NT2/D1 (cell line): ENCODE data around the gene SEL1L3.

Experiments used
- DNase-seq: peaks from one replicate; pipeline ENCODE4 v3.0.0-alpha.2; 2011; ENCODE audit warnings: low read depth, low spot score
- H3K27me3 ChIP-seq: 2 replicates; pipeline ENCODE4 v1.6.0; 2011; ENCODE audit warnings: mild to moderate bottlenecking; ENCODE audit not compliant: insufficient read length, insufficient read depth
- H3K36me3 ChIP-seq: 2 replicates; pipeline ENCODE4 v1.6.1; 2011; ENCODE audit warnings: mild to moderate bottlenecking, low read length, mixed read lengths; ENCODE audit not compliant: insufficient read depth, insufficient read length
- H3K4me1 ChIP-seq: 2 replicates; pipeline ENCODE4 v1.5.1; 2011; ENCODE audit not compliant: insufficient read depth, insufficient read length
- H3K4me3 ChIP-seq: 2 replicates; pipeline ENCODE4 v1.5.1; 2011; ENCODE audit warnings: low read depth; ENCODE audit not compliant: insufficient read length
- H3K9ac ChIP-seq: 2 replicates; pipeline ENCODE4 v1.6.0; 2011; ENCODE audit warnings: low read depth; ENCODE audit not compliant: insufficient read length
- H3K9me3 ChIP-seq: 2 replicates; pipeline ENCODE4 v1.5.1; 2011; ENCODE audit warnings: mild to moderate bottlenecking, low read length; ENCODE audit not compliant: insufficient read depth
- SUZ12 ChIP-seq: IDR thresholded peaks from 2 replicates; pipeline ENCODE4 v1.6.1; 2011; ENCODE audit not compliant: insufficient read length, insufficient read depth; ENCODE audit errors: extremely low read depth
- YY1 ChIP-seq: IDR thresholded peaks from 2 replicates; pipeline ENCODE4 v1.6.1; 2011; ENCODE audit not compliant: insufficient read length, insufficient read depth
- ZNF274 ChIP-seq: IDR thresholded peaks from 2 replicates; pipeline ENCODE4 v1.6.1; 2011; ENCODE audit warnings: mild to moderate bottlenecking, low read depth, low read length

SEL1L3 gene

GRCh38 chr4:25753239-25753638, 109.5 kb downstream of the SEL1L3 start:
- no peak overlapping the region for H3K9ac ChIP-seq
- H3K9me3 ChIP-seq, result no peaks in the 10 kb centered on the region

GRCh38 chr4:25750874-25751273, 111.9 kb downstream of the SEL1L3 start:
- Histone ChIP-seq H3K36me3 (no peaks in the 10 kb centered on the region), H3K9ac (no peak overlapping the region), H3K9me3 (no peaks in the 10 kb centered on the region), H3K27me3 (no peaks in the 10 kb centered on the region), H3K4me3 (no peak overlapping the region), H3K4me1 (no peaks in the 10 kb centered on the region)
- TF ChIP-seq YY1 (no peak), ZNF274 (no peak), SUZ12 (no peak)
- no peak for DNase-seq

More at GRCh38 chr4:25753239-25753638, 109.5 kb downstream of the SEL1L3 start:
- TF ChIP-seq YY1, result no peak
- no peak for TF ChIP-seq ZNF274
- TF ChIP-seq SUZ12, result no peak
- Histone ChIP-seq H3K4me1 (no peaks in the 10 kb centered on the region), H3K27me3 (no peaks in the 10 kb centered on the region), H3K4me3 (no peak overlapping the region), H3K36me3 (no peaks in the 10 kb centered on the region)
- DNase-seq, result no peak

DNA sequence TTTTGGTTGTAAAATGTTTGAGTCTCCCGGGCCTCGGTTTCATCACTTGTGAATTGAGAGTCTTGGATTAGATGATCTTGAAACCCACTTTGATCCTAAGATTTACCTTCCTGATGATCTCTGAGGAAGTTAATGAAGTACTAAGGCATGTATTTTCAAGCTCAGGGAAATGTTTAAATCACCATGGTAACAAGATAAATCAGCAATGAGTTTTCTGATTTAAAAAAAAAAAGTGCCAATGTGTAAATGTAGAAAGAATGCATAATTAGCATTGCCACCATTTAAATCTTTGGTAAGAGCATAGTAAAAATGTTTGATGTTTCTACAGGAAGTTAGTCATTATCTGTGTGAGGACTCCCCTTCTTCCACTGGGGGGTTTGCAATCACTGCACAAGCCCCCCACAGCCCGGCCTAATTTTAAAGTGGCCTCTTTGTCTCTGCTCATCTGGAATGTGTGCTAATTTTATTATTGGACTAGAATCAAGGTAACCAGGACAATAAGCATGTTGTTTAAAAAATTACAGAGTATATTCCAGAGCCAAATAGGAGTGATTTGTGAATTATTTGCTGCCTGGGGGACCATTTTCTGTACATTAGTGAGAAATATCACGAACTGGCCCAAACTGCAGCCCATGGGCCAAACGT, 113.5 kb downstream of the SEL1L3 start:
- Histone ChIP-seq H3K36me3 (no peaks in the 10 kb centered on the region), H3K27me3 (no peaks in the 10 kb centered on the region), H3K4me3 (no peak overlapping the region), H3K4me1 (no peaks in the 10 kb centered on the region), H3K9me3 (no peaks in the 10 kb centered on the region), H3K9ac (no peak overlapping the region)
- no peak for DNase-seq
- TF ChIP-seq ZNF274 (no peak), YY1 (no peak), SUZ12 (no peak)

DNA sequence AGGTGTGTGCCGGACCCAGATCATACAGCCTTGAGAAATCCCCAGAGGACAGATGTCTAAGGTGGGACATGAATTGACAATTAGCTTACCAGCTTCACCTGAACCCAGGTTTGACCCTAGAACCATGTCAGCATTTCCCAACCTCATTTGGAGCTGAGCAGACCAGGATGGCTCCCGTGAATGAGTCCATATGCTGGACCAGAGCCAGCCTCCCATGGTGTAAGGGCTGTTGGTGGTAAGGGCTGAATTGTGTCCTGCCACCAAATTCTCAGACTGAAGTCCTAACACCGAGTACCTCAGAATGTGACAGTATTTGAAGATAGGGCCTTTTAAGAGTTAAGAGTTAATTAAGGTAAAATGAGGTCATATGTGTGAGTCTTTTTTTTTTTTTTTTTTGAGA, 118.8 kb downstream of the SEL1L3 start:
- H3K36me3 ChIP-seq, result no peaks in the 10 kb centered on the region
- H3K9ac ChIP-seq, result no peak overlapping the region
- DNase-seq, result no peak
- H3K4me1 ChIP-seq, result no peaks in the 10 kb centered on the region
- no peaks in the 10 kb centered on the region for H3K9me3 ChIP-seq
- TF ChIP-seq YY1 (no peak), SUZ12 (no peak), ZNF274 (no peak)
- no peak overlapping the region for H3K4me3 ChIP-seq
- no peaks in the 10 kb centered on the region for H3K27me3 ChIP-seq

DNA sequence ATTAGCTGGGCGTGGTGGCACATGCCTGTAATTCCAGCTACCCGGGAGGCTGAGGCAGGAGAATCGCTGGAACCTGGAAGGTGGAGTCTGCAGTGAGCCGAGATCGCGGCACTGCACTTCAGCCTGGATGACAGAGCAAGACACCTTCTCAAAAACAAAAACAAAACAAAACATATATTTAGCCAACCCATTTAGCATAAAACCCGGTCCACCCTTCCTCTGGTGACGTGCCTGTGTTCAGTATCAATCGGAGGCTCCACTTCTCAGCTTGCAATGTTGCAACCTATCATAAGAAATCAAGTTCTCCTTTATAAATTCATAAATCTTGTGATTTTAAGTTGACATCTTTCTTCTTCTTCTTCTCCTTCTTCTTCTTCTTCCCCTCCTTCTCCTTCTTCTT, 133.2 kb downstream of the SEL1L3 start:
- no peak for DNase-seq
- H3K4me3 ChIP-seq, result no peak overlapping the region
- TF ChIP-seq ZNF274, result no peak
- TF ChIP-seq SUZ12, result no peak
- TF ChIP-seq YY1, result no peak
- H3K4me1 ChIP-seq, result no peaks in the 10 kb centered on the region
- no peaks in the 10 kb centered on the region for H3K27me3 ChIP-seq
- H3K9ac ChIP-seq, result no peak overlapping the region
- H3K36me3 ChIP-seq, result no peaks in the 10 kb centered on the region
- no peaks in the 10 kb centered on the region for H3K9me3 ChIP-seq

GRCh38 chr4:25728886-25729285, 133.9 kb downstream of the SEL1L3 start:
- no peaks in the 10 kb centered on the region for H3K4me1 ChIP-seq
- no peaks in the 10 kb centered on the region for H3K36me3 ChIP-seq
- H3K27me3 ChIP-seq, result no peaks in the 10 kb centered on the region
- DNase-seq, result no peak
- no peak overlapping the region for H3K4me3 ChIP-seq
- H3K9ac ChIP-seq, result no peak overlapping the region
- TF ChIP-seq ZNF274 (no peak), SUZ12 (no peak), YY1 (no peak)
- no peaks in the 10 kb centered on the region for H3K9me3 ChIP-seq

DNA sequence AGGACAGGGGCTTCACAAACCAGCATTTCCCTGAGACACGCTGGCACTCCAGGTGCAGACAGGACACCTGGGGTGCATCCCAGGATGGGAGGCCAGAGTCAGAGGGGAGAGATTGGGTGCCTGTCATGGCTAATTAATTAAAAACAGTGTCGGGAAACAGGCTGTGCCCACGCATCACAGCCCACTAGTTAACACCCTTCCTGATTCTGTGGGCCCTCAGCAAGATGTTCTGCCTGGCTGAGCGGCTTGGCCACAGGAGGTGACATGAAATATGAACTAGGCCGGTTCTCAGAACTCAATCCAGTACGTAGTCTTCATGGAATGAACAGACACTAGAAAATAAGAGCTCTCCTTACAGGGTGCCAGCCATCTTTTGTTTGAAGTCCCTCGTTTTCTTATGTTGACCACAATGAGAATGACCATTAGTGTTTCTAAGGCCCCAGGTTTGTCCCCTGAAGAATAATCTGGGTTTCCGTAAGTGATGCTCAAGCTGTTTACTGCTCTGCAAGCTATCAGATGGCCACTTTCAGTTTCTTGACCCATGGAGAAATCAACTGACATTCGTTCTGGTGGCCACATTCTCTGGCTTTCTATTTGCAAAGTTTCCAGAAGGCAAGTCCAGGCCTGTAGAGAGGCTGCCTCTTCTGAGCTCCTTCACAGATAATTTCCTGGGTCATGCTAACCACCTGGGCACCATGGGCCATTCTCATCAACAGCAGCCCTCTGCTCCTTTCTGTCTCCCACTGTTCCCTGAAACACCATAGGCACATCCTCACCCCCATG, 134.9 kb downstream of the SEL1L3 start:
- Histone ChIP-seq H3K4me1 (no peaks in the 10 kb centered on the region), H3K4me3 (no peak overlapping the region), H3K27me3 (no peaks in the 10 kb centered on the region), H3K9ac (no peak overlapping the region), H3K9me3 (no peaks in the 10 kb centered on the region), H3K36me3 (no peaks in the 10 kb centered on the region)
- no peak for DNase-seq
- TF ChIP-seq ZNF274 (no peak), SUZ12 (no peak), YY1 (no peak)
